Endothelial cell of umbilical vein (primary cell): ENCODE results near the gene C9orf153. TPM values are rescaled to one million over a fixed set of nuclear protein-coding genes. Genes with fewer than 3 reads are reported as not detected.
A peak's percentile ranks its signal among the peaks of the same experiment; 100 is the strongest.

Experiments used
- BruUV-seq: library from RNA; stranded (reverse); fragments of 400-500 nt; replicated peaks from 2 replicates; lab custom pipeline; 2021; lab: Mats Ljungman, UMichigan
- CTCF ChIA-PET: fragments of 300-600, 350-600 bp; sonication (Branson Sonifier 250); formaldehyde crosslinking; loops from one replicate; lab custom pipeline; 2021; ENCODE audit warnings: antibody characterized with exemption, inconsistent platforms; lab: Charles Lee
- POLR2A ChIA-PET: fragments of 300-600, 350-600 bp; sonication (Branson Sonifier 250); formaldehyde crosslinking; loops from one replicate; lab custom pipeline; 2021; ENCODE audit warnings: antibody characterized with exemption, inconsistent platforms; lab: Charles Lee
- DNase-seq: peaks from one replicate; pipeline ENCODE4 v3.0.0-alpha.2; 2011; ENCODE audit warnings: low read depth, low spot score
- FAIRE-seq: peaks from 2 replicates; lab custom pipeline; 2011; peaks lifted over from hg19 to GRCh38; lab: Jason Lieb, UNC
- H2AFZ ChIP-seq: 2 replicates; pipeline ENCODE4 v1.6.0; 2012; ENCODE audit warnings: low read depth, low read length, control low read depth, inconsistent platforms
- H3K27ac ChIP-seq: 2 replicates; pipeline ENCODE4 v1.5.1; 2011; ENCODE audit warnings: low read depth, mild to moderate bottlenecking, control low read depth, low read length, moderate library complexity; ENCODE audit not compliant: insufficient read depth
- H3K27me3 ChIP-seq, 2 experiments: 2 replicates each; pipeline versions ENCODE4 v1.6.0 to v1.6.1; 2011; ENCODE audit warnings: low read length in 2 of 2, mixed read lengths in 1 of 2; ENCODE audit not compliant: control insufficient read depth in 2 of 2, insufficient read depth in 2 of 2
- H3K36me3 ChIP-seq, 2 experiments: 2 replicates in 1 of 2; 3 replicates in 1 of 2; pipeline ENCODE4 v1.5.1; 2011; ENCODE audit warnings: low read length in 2 of 2, mild to moderate bottlenecking in 1 of 2, moderate library complexity in 1 of 2; ENCODE audit not compliant: control insufficient read depth in 2 of 2, insufficient read depth in 2 of 2; ENCODE audit errors: extremely low read depth in 1 of 2
- H3K4me1 ChIP-seq: 3 replicates; pipeline ENCODE4 v1.5.1; 2011; ENCODE audit warnings: mild to moderate bottlenecking, low read length; ENCODE audit not compliant: control insufficient read depth, insufficient read depth; ENCODE audit errors: extremely low read depth
- H3K4me2 ChIP-seq: 2 replicates; pipeline ENCODE4 v1.6.1; 2011; ENCODE audit warnings: low read length, control low read depth, mixed read lengths; ENCODE audit not compliant: insufficient read depth
- H3K4me3 ChIP-seq, 3 experiments: fragments of 200-600 bp in 1 of 3; sonication (generic), shearing (Covaris generic) in 1 of 3; replicated peaks in 1 of 3; 2 replicates each; pipeline ENCODE4 v1.5.1; 2011 to 2016; ENCODE audit warnings: control low read depth in 3 of 3, low read length in 3 of 3, mild to moderate bottlenecking in 2 of 3, inconsistent platforms in 1 of 3, low read depth in 1 of 3, moderate library complexity in 1 of 3; ENCODE audit not compliant: insufficient read depth in 1 of 3
- H3K79me2 ChIP-seq: 2 replicates; pipeline ENCODE4 v1.6.0; 2012; ENCODE audit warnings: low read length, inconsistent platforms; ENCODE audit not compliant: control insufficient read depth, insufficient read depth
- H3K9ac ChIP-seq: replicated peaks from 2 replicates; pipeline ENCODE3; 2011; ENCODE audit warnings: low read length, control low read depth; ENCODE audit not compliant: insufficient read depth; ENCODE audit errors: extremely low read depth
- H3K9me1 ChIP-seq: replicated peaks from 3 replicates; pipeline ENCODE4 v1.6.0; 2011; ENCODE audit warnings: mild to moderate bottlenecking, low read length; ENCODE audit not compliant: control insufficient read depth, insufficient read depth; ENCODE audit errors: extremely low read depth
- H3K9me3 ChIP-seq: replicated peaks from 2 replicates; pipeline ENCODE4 v1.5.1; 2012; ENCODE audit warnings: low read length, inconsistent platforms; ENCODE audit not compliant: control insufficient read depth, insufficient read depth
- H4K20me1 ChIP-seq: replicated peaks from 2 replicates; pipeline ENCODE3; 2011; ENCODE audit warnings: mild to moderate bottlenecking, low read length; ENCODE audit not compliant: control insufficient read depth, insufficient read depth; ENCODE audit errors: extremely low read depth
- CTCF ChIP-seq, 2 donors: IDR thresholded peaks; 1 replicate in 1 of 2; 2 replicates in 1 of 2; pipeline ENCODE4 v1.5.1; 2011; ENCODE audit warnings: low read length in 2 of 2, mild to moderate bottlenecking in 2 of 2, moderate library complexity in 2 of 2, control low read depth in 1 of 2, inconsistent platforms in 1 of 2, low read depth in 1 of 2; ENCODE audit not compliant: insufficient read depth in 1 of 2; ENCODE audit errors: extremely low read depth in 1 of 2
- EZH2 ChIP-seq: IDR thresholded peaks from 2 replicates; pipeline ENCODE4 v1.6.1; 2012; ENCODE audit warnings: borderline replicate concordance, low read depth, mild to moderate bottlenecking, moderate library complexity, low read length, inconsistent platforms; ENCODE audit not compliant: severe bottlenecking
- FOS ChIP-seq: IDR thresholded peaks from 2 replicates; pipeline ENCODE4 v1.6.1; 2011; ENCODE audit warnings: mild to moderate bottlenecking, low read length, moderate library complexity, borderline replicate concordance; ENCODE audit not compliant: insufficient read depth
- GATA2 ChIP-seq: IDR thresholded peaks from 2 replicates; pipeline ENCODE4 v1.7.0; 2011; ENCODE audit warnings: low read depth, mild to moderate bottlenecking, moderate library complexity, mixed read lengths, low read length; ENCODE audit not compliant: insufficient read length, insufficient read depth
- JUN ChIP-seq: IDR thresholded peaks from 2 replicates; pipeline ENCODE4 v1.6.1; 2011; ENCODE audit warnings: borderline replicate concordance, low read depth; ENCODE audit not compliant: insufficient read length, insufficient read depth
- MAX ChIP-seq: IDR thresholded peaks from 2 replicates; pipeline ENCODE4 v1.6.1; 2011; ENCODE audit not compliant: insufficient read depth, insufficient read length
- MYC ChIP-seq: IDR thresholded peaks from one replicate; pipeline ENCODE4 v1.6.1; 2011; ENCODE audit warnings: mild to moderate bottlenecking, low read depth, low read length
- POLR2A ChIP-seq: IDR thresholded peaks from 2 replicates; pipeline ENCODE4 v1.6.1; 2012; ENCODE audit warnings: low read depth, mild to moderate bottlenecking, control low read depth, low read length
- POLR2AphosphoS5 ChIP-seq: IDR thresholded peaks from 2 replicates; pipeline ENCODE4 v1.6.1; 2012; ENCODE audit warnings: low read depth, mild to moderate bottlenecking, control low read depth, low read length, moderate library complexity; ENCODE audit not compliant: insufficient read depth
- dilution Hi-C: fragments of 300-500 bp; cut with MboI; formaldehyde crosslinking; loops from one replicate; pipeline ENCODE4 v1.15.0; 2019; ENCODE audit warnings: low sequenced_read_pairs; ENCODE audit not compliant: extremely low pct_ligation_motif_present
- intact Hi-C: fragments of 100-400 bp; cut with micrococcal nuclease; formaldehyde crosslinking; loops from one replicate; pipeline ENCODE4 v1.10.0; 2022
- polyA plus RNA-seq, 4 experiments: library from polyadenylated mRNA; depleted of rRNA in 3 of 4; stranded (reverse) in 3 of 4; unstranded in 1 of 4; fragments of >200 nt; gene quantifications; 2 replicates each; pipeline versions ENCODE4 v1.2.1 to v1.2.3, GENCODE V29; 2011 to 2012; ENCODE audit warnings: missing spikeins in 1 of 4
- total RNA-seq: library from RNA; stranded (reverse); gene quantifications from 2 replicates; pipeline ENCODE4 v1.2.3, GENCODE V29; 2021

Gene C9orf153
- total and polyA plus RNA-seq, 2 donors (not counting 3 experiments of a cell fraction or from before 2014, with no cell fraction given), result 0.66 TPM; not detected in 1

GRCh38 chr9:86238861-86239770 lies 20.3 kb downstream of the C9orf153 start:
- no peak overlapping the region for H3K4me3 ChIP-seq
- peaks cover 4% of the 10 kb centered on the region for H3K4me1 ChIP-seq
- H3K36me3 ChIP-seq, result no peaks in the 10 kb centered on the region
- no peak for TF ChIP-seq CTCF (IDR thresholded peaks at IDR 0.05; ENCODE audit: extremely low read depth in 1 of 2, insufficient read depth in 1 of 2, low read depth in 1 of 2, low read length in 2 of 2)
- TF ChIP-seq GATA2, result no peak
- TF ChIP-seq MYC, result no peak
- no peak for TF ChIP-seq POLR2AphosphoS5
- TF ChIP-seq FOS, result no peak
- no peak for TF ChIP-seq EZH2
- TF ChIP-seq MAX, result no peak
- no peak for TF ChIP-seq JUN
- TF ChIP-seq POLR2A, result no peak
- ChIA-PET POLR2A (interaction anchor here (0.6 kb wide), 1 partner anchor 20 kb away, joined by 4 read pairs; no protein-coding TSS in a partner anchor), CTCF (interaction anchor here (4.2 kb wide), 1 partner anchor 37 kb away, joined by 20 read pairs; no protein-coding TSS in a partner anchor)
- H3K9me3 ChIP-seq, result no peaks in the 10 kb centered on the region
- H2AFZ ChIP-seq, result no peak overlapping the region
- peak; percentile 20 for DNase-seq
- no peak for FAIRE-seq
- H3K27me3 ChIP-seq, result no peaks in the 10 kb centered on the region
- intact Hi-C loops, result no loop called here
- no peaks in the 10 kb centered on the region for H3K9me1 ChIP-seq
- H3K9ac ChIP-seq, result no peak overlapping the region
- H4K20me1 ChIP-seq, result no peaks in the 10 kb centered on the region
- no peaks in the 10 kb centered on the region for H3K79me2 ChIP-seq
- BruUV-seq, result no TSS peak
- H3K27ac ChIP-seq, result no peak overlapping the region
- dilution Hi-C loops, result no loop called here
- no peak overlapping the region for H3K4me2 ChIP-seq
